Fibroblast of the aortic adventitia (primary cell): ENCODE results near the gene COA8. TPM values are rescaled to one million over a fixed set of nuclear protein-coding genes. Genes with fewer than 3 reads are reported as not detected.

Experiments
- DNase-seq: peaks from one replicate; pipeline ENCODE4 v3.0.0-alpha.2; 2010; ENCODE audit warnings: low read depth
- H3K4me3 ChIP-seq: 2 replicates; pipeline ENCODE4 v1.5.1; 2011; ENCODE audit warnings: low read depth, mild to moderate bottlenecking, control low read depth, low read length, moderate library complexity
- CTCF ChIP-seq: IDR thresholded peaks from 2 replicates; pipeline ENCODE4 v1.5.1; 2011; ENCODE audit warnings: mild to moderate bottlenecking, low read length, control low read depth, inconsistent platforms; ENCODE audit not compliant: insufficient read depth
- total RNA-seq: library from RNA; depleted of rRNA; stranded (reverse); fragments of >200 nt; gene quantifications from 2 replicates; pipeline ENCODE4 v1.2.3, GENCODE V29; 2012; ENCODE audit warnings: low replicate concordance

COA8 gene
- total RNA-seq: 5.6 and 23.6 TPM in 2 replicates

- H3K4me3 ChIP-seq: peak within 1 kb of the TSS; percentile 63
- no peak for TF ChIP-seq CTCF
- peak; percentile 75 for DNase-seq
Observed at GRCh38 chr14:103562429-103563225, at the start of gene COA8, which contains the start of gene BAG5. Gene COA8, plus strand, starts transcription at chr14:103562960. Its CDS starts 42 bp downstream, at chr14:103563002. Gene BAG5, minus strand, starts transcription at chr14:103562657. Its CDS starts 1,493 bp downstream, at chr14:103561164.

GRCh38 chr14:103514596-103515421 lies 48.0 kb upstream of the COA8 start:
- no peak for TF ChIP-seq CTCF
- DNase-seq: no peak
- no peak overlapping the region for H3K4me3 ChIP-seq

- no peak overlapping the region for H3K4me3 ChIP-seq
- no peak for TF ChIP-seq CTCF
- no peak for DNase-seq
Observed at GRCh38 chr14:103516426-103517173, 46.2 kb upstream of the COA8 start.

- TF ChIP-seq CTCF: no peak
- no peak overlapping the region for H3K4me3 ChIP-seq
- DNase-seq: no peak
Observed at GRCh38 chr14:103517174-103517566, 45.6 kb upstream of the COA8 start.

- H3K4me3 ChIP-seq: no peak overlapping the region
- DNase-seq: peak; percentile 36
- TF ChIP-seq CTCF: no peak
Observed at GRCh38 chr14:103517721-103518421, 44.9 kb upstream of the COA8 start.
